Stimulated activated CD4-positive, alpha-beta T cell treated with anti-CD3 and anti-CD28 coated beads, Interleukin-4, amount 100 ng/mL, for 4 hours (primary cell): ENCODE data around the gene TBX18.

Experiments used
- DNase-seq, 2 experiments: peaks; one replicate each; pipeline ENCODE4 v3.0.0-alpha.2; 2020

TBX18 gene

DNA sequence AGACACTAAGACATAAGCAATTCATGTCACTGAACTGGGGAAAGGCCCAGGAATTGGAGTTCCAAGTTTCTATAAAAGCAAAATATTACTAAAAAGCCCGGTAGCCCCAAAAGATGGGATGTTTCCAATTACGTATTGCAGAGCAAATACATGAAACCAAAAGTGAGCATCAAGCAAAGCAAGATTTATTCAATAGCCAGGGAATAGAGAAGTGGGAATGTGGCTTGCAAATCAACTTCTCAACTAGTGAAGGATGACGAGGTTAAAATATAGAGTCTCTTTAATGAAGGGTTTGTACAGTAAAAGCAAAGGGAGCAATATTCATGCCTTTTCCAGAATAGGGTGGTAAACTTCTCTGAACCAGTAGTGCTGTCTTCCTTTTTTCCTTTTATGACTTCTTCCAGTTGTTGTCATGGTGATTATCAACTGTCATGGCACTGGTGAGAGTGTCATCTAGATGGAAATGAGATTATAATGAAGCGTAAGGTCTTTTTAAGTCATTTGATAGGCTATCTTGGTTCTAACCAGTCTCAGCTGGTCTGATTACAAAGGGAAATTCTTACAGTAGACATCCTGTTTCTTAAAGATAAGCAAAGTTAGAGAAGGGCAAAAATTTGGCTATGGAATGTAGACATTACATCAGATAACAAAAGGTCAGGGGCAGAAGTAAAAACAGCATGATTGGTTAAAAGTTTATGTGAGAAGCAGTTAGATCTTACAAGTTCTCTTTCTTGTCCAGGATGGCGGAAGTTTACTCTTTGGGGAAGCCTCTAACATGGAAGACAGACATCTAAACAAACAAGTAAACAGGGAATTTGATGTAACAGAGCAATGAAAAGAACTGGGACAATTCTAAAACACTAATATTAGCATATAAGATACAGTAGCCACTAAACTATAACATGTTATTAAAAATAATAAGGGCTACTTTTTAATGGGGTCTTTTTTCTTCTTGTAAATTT, 96.9 kb downstream of the TBX18 start:
- DNase-seq = no peak

DNA sequence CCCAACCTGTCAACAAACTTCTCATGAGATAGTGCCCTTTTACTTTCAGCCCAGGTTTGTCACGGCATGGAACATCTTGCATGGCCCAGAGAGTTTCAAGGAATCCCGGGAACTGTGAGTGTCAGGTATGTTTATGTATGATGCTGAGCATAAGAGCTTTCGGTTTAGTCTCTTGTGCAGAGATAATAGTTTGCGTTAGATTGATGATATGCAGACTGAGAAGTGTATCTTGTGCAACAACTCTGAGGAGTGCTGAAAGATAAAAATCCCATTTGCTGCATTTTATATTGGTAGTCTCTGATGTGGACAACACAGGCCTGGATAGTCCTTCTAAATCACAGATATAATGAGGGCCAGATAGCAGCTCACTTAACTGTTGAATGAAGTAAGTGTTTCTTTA, 99.0 kb downstream of the TBX18 start:
- no peak for DNase-seq

DNA sequence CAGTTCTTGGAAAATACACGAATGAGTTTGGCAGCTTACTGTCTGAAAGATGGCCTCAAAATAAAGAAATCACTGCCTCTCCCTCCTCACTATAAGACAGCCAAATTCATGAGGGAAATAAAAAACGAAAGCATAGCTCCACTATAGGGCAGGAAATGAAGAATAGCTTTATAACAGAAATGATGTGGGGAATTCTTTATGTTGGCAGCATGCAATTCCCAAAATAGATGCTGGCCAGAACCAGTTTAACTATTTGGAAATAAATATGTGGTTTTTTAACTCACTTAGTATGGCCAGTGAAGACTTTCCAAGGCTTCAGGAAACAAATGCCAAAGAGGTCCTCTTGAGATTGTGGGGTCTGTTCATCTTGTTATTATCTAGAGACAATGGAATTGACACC, 100.5 kb downstream of the TBX18 start:
- DNase-seq = no peak

DNA sequence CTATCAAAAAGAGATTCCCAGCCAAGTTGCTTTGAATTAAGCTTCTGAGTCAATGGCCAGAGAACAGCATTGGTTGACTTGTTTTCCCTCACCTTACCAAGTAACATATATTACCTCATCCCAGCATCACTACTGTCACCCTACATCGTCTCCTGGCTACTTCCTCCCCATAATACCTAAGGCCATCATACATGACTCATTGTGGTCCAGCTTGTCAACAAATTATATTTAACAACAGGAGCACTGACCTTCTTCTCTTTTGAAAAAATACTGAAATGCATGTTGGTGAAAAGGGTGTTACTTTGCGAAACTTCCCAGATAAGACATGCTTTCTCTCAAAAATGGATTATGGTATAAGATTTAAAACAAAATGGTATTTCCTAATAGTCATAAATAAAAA, 106.9 kb downstream of the TBX18 start:
- DNase-seq = no peak

DNA sequence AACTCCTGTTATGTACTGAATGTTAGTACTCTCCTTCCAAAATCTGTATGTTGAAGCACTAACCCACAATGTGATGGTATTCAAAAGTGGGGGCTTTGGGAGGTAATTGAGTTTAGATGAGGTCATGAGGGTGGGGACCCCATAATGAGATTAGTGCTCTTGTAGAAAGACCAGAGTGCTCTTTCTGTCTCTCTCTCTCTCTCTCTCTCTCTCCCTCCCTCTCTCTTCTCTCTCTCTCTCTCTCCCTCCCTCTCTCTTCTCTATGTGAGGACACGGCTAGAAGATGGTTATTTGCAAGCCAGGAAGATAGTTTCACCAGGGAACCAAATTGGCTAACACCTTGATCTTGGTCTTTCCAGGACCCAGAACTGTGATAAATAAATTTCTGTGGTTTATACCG, 107.4 kb downstream of the TBX18 start:
- no peak for DNase-seq

DNA sequence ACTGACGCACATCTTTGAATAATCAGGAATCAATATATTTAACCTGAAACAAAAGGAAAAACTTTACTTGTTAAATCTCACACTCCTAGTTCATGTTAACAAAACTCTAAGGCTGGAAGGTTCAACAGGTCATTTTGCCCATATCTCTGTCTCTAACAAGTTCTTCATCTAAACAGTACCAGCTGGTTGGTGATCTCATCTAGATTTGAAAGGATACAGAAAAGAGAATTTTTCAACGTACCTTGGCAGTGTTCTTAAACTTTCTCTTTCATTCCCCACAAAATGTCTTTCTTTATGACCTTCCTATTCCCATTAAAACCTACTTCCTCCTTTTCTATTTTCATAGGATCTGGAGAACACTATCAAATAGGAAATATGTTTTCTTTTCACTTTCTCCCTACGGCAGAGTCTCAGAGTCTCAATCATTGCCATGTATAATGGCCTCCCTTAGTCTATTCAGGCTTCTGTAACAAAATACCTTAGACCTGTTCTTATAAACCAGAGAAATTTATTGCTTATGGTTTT, 111.3 kb downstream of the TBX18 start:
- no peak for DNase-seq

DNA sequence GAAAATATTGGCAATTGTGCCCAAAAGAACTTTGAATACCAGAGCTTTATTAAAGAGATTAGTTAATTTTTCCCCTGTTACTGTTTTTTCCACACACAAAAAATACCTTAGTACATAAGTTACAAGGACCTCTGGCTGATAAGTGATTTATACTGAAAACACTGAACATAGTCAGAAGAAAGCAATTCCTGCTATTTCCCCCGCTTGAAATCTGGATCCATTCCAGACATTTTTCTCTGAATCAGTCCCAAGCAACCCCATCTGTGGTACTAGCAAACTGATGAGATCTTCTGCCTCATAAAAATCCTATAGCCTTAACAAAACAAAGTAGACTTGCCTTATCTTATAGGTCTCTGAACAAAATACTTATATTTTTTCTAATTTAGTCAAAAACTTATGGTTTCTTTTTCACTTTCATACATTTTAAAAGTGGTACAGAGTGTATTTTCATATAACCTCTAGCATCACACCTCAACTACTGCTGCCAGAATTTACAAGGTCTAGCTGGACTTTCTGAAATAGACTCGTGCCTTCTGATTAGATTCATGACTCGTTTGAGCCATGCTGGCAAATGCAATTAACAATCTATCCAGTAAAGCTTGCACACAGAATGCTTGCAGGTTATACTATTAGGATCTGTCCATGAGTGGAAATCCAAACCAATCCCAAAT, 111.9 kb downstream of the TBX18 start:
- DNase-seq = no peak

DNA sequence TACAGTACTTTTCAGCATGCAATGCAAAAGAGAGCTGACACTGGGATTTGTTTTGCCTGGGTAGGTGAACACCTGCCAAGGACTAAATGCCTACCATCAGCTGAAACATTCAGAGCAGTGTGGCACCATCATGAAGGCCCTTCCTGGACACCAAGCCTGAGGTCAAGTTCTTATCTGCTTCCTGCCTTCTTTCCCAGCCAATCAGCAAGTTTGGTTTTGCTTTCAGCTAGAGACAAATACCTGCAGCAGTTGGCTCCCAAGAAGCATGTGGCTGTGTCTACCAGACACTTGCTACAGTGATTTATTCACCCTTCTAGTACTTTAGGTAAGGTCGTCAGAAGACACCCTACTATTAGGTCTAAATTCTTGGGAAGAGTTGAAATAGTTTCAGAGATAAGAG, 112.8 kb downstream of the TBX18 start:
- DNase-seq = no peak

DNA sequence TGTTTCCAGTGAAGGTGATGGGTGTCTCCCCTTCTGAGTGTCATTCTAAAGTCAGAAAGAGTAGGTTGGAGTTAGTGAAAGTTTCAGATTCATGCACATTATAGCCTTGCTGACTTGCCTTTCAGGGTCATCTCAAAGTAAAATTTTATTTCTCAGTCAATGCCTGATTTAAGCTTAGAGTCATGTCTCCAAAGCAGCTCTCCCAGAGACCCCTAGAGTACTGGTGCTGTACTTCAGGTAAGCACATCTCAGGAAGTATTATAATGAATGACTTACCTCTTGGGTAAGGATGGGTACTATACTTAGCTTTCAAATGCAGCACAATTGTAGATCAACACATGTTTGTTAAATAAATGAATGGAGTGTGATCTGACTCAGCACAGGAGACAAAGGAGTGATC, 116.0 kb downstream of the TBX18 start:
- no peak for DNase-seq

DNA sequence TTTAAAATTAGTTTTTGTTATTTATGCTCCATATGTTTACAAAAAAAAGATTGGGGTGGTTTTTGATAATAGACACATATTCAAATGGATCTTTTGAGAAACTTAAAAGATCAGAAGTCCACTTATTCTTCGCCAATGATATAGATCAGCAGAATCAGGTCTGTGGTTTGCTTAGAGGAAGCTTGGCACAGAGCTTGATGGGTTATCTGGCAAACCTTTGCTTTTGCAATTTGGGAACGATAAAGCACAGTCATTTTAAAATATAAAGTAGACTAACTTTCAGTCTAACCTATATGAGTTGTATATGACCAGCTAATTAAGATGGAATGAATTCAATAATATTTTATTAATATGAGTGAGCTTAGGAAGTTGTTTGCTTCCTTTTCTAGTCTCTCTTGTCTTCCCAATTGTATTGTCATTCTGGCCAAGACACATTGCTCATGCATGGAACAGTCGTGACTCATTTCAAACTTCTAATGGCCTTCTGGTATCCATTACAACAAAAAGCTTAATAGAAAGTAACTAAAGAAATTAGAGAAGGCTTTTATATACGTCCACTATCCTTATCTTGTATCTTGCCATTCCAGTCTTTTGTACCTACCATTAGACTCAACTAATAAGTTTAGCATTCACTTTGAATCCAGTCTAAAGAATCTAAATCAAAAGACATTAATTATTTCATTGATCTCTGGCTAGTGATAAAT, 118.7 kb downstream of the TBX18 start:
- no peak for DNase-seq

DNA sequence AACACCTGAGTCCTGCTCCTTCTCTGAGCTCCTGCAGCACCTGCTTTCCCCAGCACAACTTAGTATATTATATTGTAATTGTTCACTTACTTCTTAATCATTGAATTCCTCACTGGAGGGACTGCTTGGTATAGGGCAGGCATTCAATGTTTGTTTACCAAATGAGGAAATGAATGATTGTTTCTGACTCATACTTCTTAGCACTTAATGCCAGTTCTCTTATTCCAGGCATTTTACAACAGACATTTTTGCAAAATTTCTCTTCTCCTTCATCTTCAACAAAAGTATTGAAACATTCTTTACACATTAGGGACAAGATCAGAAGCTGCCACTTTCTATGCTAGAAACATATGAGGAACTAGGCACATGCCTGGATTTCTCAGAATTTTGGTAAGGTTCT, 119.4 kb downstream of the TBX18 start:
- no peak for DNase-seq

DNA sequence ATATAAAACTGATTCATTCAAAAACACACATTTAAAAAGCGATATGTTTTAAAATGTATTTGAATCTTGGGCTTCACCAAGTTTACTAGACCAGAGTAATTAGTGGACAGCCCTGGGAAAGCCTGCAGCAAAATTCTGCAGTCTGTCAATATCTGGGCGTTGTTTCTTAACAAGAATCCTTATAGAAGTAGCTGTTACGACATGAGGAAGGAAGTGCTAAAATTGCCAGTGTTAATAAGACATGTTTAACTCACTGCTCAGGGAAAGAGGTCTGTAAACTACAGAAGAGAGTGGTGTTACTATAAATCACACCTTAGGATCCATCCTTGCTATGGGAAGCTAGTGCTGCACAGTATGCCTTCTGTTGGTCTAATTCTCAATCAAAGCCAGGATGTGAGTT, 120.6 kb downstream of the TBX18 start:
- no peak for DNase-seq

DNA sequence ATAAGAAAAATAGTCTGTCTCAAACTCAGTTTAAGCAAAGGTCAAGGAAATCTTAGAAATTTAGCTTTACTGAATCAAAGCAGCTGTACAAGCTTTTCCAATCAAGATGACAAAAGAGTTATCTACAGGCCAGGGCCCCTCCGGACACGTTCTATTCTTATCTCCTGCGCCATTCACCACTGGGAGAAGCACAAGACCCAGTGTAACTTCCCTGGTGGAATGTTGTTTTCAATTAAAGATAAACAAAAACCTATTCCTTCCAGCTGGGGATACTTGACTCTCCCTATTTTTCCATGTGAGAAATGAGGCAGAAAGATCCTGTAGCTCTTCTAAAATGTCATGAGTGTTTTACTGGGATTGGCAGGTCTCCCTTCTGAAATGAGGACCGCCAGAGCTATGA, 123.3 kb downstream of the TBX18 start:
- no peak for DNase-seq

DNA sequence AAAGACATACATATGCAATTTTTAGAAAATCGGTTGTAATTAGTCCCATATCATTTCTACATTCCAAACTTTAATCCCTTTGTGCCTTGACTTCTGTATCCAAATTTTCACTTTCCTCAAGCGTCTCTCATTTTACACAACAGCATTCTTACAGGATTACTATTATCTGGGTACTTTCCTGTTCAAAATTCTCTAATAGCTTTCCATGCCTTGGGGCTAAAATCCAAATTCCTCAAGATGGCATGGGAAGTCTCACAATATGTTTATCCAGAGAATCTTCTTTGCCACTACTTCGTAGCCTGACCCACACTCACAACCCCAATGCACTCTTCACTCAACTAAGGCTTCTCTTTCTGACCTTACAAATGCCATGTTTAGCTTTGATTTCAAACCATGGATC, 125.0 kb downstream of the TBX18 start:
- DNase-seq = no peak

DNA sequence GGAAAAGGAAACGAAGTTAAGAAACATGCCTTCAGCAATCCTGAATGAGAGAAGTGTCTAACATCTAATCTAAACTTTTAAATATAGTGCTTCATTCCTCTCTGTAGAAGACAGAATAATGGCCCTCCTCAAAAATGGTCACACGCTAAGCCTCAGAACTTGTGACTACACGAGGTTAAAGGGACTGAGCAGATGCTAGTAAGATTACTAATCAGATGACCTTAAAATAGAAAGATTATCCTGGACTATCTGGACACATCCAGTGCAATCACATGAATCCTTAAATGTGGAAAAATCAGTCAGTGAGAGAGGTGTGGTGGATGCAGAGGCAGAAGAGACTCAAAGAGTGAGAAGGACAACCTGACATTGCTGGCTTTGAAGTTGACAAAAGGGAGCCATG, 126.1 kb downstream of the TBX18 start:
- DNase-seq = no peak
